AG09319 (cell line): ENCODE measurements around the gene TMEM169.

ENCODE experiments used
- DNase-seq: peaks from one replicate; pipeline ENCODE4 v3.0.0-alpha.2; 2010; ENCODE audit warnings: low read depth; ENCODE audit errors: extremely low read depth
- TF ChIP-seq, protein P1 (sequence below): IDR thresholded peaks from 2 replicates; pipeline ENCODE4 v1.5.1; 2011; ENCODE audit warnings: low read depth, mild to moderate bottlenecking, inconsistent platforms, low read length, moderate library complexity

The TMEM169 gene

DNA sequence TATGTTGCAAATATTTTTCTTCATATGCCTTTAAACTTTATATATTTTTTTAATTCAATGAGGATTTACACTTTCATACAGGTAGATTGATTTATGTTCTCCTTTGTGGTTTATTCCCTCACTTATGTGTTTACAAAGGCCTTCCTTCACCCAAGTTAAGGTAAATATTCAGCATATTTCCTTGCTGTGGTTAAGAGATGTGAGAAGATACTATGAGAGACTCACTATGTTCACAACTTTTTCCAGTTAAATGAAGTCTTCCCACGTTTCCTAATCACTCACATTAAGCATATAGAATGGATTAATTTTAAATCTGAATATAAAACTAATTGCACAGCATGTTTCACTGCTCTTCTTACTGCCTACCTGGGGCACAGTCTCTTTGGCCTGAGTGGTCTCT lies 707 bp upstream of the TMEM169 start:
- TF ChIP-seq, protein P1, sequence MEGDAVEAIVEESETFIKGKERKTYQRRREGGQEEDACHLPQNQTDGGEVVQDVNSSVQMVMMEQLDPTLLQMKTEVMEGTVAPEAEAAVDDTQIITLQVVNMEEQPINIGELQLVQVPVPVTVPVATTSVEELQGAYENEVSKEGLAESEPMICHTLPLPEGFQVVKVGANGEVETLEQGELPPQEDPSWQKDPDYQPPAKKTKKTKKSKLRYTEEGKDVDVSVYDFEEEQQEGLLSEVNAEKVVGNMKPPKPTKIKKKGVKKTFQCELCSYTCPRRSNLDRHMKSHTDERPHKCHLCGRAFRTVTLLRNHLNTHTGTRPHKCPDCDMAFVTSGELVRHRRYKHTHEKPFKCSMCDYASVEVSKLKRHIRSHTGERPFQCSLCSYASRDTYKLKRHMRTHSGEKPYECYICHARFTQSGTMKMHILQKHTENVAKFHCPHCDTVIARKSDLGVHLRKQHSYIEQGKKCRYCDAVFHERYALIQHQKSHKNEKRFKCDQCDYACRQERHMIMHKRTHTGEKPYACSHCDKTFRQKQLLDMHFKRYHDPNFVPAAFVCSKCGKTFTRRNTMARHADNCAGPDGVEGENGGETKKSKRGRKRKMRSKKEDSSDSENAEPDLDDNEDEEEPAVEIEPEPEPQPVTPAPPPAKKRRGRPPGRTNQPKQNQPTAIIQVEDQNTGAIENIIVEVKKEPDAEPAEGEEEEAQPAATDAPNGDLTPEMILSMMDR = no peak
- DNase-seq = no peak

DNA sequence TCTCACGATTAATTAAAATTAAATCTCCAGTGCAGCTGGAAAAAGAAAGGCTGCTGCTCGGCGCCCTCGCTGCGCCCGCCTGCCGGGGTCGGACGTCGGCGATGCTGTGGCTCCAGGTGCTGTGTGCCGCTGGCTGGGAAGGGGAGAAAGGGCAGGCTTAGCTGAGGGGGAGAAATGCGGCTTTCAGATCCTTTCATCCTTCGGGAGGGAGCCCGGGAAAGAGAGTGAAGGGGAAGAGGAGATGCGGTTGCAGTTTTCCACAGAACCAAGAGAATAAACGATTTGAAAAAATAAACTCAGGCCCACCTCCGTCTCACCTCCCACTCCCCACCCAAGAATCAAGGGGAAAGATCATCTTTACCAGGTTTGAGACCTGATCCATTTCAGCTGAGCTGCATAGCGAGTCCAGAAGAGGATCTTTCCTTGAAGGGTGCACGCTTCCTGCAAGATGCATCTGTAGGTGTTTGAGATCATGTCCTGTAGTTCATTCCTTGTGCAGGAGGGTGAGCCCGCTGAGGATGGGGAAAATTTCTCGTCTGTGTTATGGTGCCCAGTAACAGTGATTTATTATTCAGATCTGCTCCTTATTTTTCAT lies 495 bp downstream of the TMEM169 start:
- DNase-seq = no peak
- TF ChIP-seq, protein P1 = no peak

DNA sequence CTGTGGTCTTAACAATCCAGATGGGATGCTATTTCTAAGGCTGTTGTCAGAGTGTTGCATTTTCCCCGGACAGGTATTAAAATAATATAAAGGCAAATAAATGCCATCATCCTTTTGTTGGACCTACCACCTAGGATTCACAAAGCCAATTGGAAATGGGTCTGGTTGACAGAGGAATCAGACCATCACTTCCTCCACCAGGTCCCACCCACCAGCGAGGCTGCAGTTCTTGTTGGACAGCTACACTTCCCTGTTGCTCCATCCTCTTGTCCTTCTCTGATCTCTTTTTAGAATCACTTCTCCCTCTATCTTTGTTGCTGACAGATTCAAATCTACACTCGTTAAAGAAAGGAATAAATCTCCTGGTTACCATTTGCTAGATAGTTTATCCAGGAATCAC lies 1.1 kb downstream of the TMEM169 start:
- no peak for DNase-seq
- TF ChIP-seq, protein P1 = no peak

DNA sequence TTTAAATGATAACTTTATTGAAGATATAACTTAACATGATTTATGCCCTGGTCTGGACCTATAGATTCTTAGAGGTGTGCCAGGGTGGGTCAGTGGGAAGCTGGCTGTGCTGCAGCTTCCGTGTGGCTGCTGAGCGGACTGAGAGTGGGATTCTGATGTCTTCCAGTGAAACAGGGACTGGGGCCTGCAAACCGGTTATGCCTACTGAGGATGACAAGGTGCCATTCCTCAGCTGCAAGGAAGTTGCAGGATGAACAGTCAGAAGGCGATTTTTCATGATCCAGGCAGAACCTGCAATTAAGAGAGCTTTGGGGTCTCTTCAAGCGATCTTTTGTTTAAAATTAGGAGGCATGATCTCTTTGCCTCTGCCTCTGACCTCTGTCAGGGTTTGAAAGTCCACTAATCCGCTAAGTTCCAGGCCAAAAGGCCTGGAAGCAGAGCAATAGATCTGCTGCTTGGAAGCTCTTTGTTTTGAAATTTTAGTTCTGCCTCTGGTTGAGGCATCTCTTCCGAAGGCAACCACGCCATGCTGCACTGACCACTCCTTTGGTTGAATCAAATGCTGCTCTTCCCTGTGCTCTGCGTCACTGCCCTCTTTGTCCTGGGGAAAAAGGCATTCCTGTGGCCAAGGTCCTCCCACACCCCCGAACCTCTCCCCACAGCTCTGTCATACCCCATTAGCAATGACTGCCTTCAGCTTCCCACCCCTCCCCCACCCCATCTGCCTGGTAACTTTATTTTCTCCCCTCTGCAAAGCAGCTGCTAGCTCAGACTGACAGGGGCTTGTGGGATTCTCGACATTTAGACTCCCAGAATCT lies 2.0 kb downstream of the TMEM169 start:
- TF ChIP-seq, protein P1 = no peak
- DNase-seq = no peak

DNA sequence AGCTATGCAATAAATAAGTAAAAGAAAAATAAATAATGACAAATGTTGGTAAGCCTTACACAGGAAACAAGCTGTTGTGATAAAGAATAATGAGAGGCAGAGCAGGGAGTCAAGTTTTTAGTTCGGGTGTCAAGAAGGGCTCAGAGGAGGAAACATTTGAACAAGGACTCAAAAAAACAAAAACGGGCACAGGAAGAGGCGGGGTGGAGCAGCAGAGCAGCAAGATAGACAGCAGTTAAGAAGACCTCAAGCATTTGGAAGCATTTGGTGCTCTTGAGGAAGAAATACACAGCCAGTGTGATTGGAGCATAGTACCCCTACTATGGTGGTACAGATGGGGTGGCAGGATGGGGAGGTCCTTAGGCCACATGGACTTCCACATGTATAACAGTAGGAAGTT lies 2.8 kb downstream of the TMEM169 start:
- TF ChIP-seq, protein P1 = no peak
- no peak for DNase-seq

DNA sequence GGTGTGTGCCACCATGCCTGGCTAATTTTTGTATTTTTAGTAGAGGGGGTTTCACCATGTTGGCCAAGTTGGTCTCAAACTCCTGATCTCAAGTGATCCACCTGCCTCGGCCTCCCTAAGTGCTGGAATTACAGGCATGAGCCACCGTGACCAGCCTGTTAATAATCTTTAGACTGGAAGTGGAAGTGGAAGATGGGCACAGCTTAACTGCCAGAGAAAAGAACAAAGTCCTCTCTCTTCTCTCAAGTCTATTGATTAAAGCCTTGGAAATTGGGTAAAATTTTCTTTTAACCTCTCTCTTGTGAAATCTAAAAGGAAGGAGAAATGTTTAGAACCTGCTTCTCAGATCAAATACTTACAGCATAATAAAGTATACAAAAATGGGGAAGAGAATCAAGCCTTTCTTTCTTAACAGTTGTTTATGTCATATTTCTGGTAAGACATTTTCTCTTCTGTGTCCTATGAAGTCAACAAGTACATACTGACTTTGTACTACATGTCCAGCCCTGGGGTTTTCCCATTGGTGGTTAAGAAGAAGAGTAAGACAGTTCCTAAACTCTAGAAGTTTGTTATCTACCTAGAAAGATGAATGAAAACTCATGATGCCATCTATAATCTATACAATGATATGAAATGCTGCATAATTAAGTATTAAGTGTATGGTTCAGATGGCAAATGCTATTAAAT lies 4.6 kb downstream of the TMEM169 start:
- TF ChIP-seq, protein P1 = no peak
- DNase-seq = no peak

DNA sequence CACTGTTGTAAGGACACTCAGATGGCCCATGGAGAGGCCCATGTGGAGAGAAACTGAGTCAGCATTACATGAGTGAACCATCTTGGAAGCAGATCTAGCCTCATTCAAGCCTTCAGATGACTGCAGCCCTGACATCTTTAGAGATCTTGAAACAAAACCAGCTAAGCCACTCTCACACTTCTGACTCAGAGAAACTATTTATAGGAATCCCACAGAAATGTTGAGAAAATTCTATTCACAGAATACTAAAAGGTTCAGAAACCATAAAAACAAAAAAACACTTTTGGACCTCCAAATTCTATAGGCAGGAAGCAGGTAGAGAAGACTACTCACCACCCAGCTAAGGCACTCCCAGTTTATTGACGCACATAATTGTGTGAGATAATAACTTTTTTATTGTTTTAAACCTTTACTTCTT lies 8.7 kb downstream of the TMEM169 start:
- TF ChIP-seq, protein P1 = no peak
- DNase-seq = no peak
